Measurements from ENCODE around the gene PTDSS2.
"Not testable (repeated sequence)": the region's sequence is repeated elsewhere in the genome, so short reads cannot be mapped to it uniquely, and the experiment has no call there.

The PTDSS2 gene

GRCh38 chr11:516400-516799 is 66.3 kb downstream of the PTDSS2 start:
- Histone ChIP-seq H3K27ac (ENCODE audit: low read depth, low read length) (no peak overlapping the region), H2AFZ (ENCODE audit: low read length, unreplicated experiment) (no peak overlapping the region), H3K36me3 (ENCODE audit: insufficient read depth, low read length) (peaks cover 20% of the 10 kb centered on the region), H3K4me3 (ENCODE audit: low read depth, low read length) (no peak overlapping the region), H3K27me3 (ENCODE audit: insufficient read depth, low read length) (no peaks in the 10 kb centered on the region), H3K79me2 (ENCODE audit: control insufficient read depth, insufficient read depth, low read length, unreplicated experiment) (no peaks in the 10 kb centered on the region), H3K4me1 (ENCODE audit: control insufficient read depth, insufficient read depth, low read length, unreplicated experiment) (no peaks in the 10 kb centered on the region)

- H3K79me2 ChIP-seq (ENCODE audit: control insufficient read depth, insufficient read depth, low read length, unreplicated experiment); H3K4me3 ChIP-seq (ENCODE audit: low read depth, low read length); H3K4me1 ChIP-seq (ENCODE audit: control insufficient read depth, insufficient read depth, low read length, unreplicated experiment); H3K27ac ChIP-seq (ENCODE audit: low read depth, low read length); H3K27me3 ChIP-seq (ENCODE audit: insufficient read depth, low read length); H2AFZ ChIP-seq (ENCODE audit: low read length, unreplicated experiment): not testable (repeated sequence)
- H3K36me3 ChIP-seq (ENCODE audit: insufficient read depth, low read length): peaks cover 20% of the 10 kb centered on the region
Observed at GRCh38 chr11:516918-517685, 67.0 kb downstream of the PTDSS2 start.

GRCh38 chr11:518463-519202 is 68.6 kb downstream of the PTDSS2 start:
- peak overlapping the region; percentile 16 for H2AFZ ChIP-seq (ENCODE audit: low read length, unreplicated experiment)

GRCh38 chr11:520428-521176 is 70.5 kb downstream of the PTDSS2 start:
- H3K79me2 ChIP-seq (ENCODE audit: control insufficient read depth, insufficient read depth, low read length, unreplicated experiment): no peaks in the 10 kb centered on the region

More at GRCh38 chr11:518463-519202, 68.6 kb downstream of the PTDSS2 start:
- Histone ChIP-seq H3K4me1 (ENCODE audit: control insufficient read depth, insufficient read depth, low read length, unreplicated experiment) (no peaks in the 10 kb centered on the region), H3K4me3 (ENCODE audit: low read depth, low read length) (peak overlapping the region; percentile 64), H3K36me3 (ENCODE audit: insufficient read depth, low read length) (peaks cover 15% of the 10 kb centered on the region), H3K27ac (ENCODE audit: low read depth, low read length) (peak overlapping the region; percentile 58), H3K79me2 (ENCODE audit: control insufficient read depth, insufficient read depth, low read length, unreplicated experiment) (no peaks in the 10 kb centered on the region), H3K27me3 (ENCODE audit: insufficient read depth, low read length) (no peaks in the 10 kb centered on the region)

GRCh38 chr11:521177-521688 is 71.2 kb downstream of the PTDSS2 start:
- H3K36me3 ChIP-seq (ENCODE audit: insufficient read depth, low read length): no peaks in the 10 kb centered on the region
- H3K4me3 ChIP-seq (ENCODE audit: low read depth, low read length): no peak overlapping the region
- H3K27me3 ChIP-seq (ENCODE audit: insufficient read depth, low read length): no peaks in the 10 kb centered on the region
- H3K27ac ChIP-seq (ENCODE audit: low read depth, low read length): no peak overlapping the region
- no peaks in the 10 kb centered on the region for H3K79me2 ChIP-seq (ENCODE audit: control insufficient read depth, insufficient read depth, low read length, unreplicated experiment)
- no peaks in the 10 kb centered on the region for H3K4me1 ChIP-seq (ENCODE audit: control insufficient read depth, insufficient read depth, low read length, unreplicated experiment)
- H2AFZ ChIP-seq (ENCODE audit: low read length, unreplicated experiment): no peak overlapping the region

More at GRCh38 chr11:520428-521176, 70.5 kb downstream of the PTDSS2 start:
- no peak overlapping the region for H3K27ac ChIP-seq (ENCODE audit: low read depth, low read length)
- no peak overlapping the region for H3K4me3 ChIP-seq (ENCODE audit: low read depth, low read length)
- H3K27me3 ChIP-seq (ENCODE audit: insufficient read depth, low read length): no peaks in the 10 kb centered on the region
- no peaks in the 10 kb centered on the region for H3K4me1 ChIP-seq (ENCODE audit: control insufficient read depth, insufficient read depth, low read length, unreplicated experiment)
- peaks cover 4% of the 10 kb centered on the region for H3K36me3 ChIP-seq (ENCODE audit: insufficient read depth, low read length)
- no peak overlapping the region for H2AFZ ChIP-seq (ENCODE audit: low read length, unreplicated experiment)

GRCh38 chr11:526192-526591 is 76.1 kb downstream of the PTDSS2 start:
- Histone ChIP-seq H3K4me3 (ENCODE audit: low read depth, low read length) (no peak overlapping the region), H3K36me3 (ENCODE audit: insufficient read depth, low read length) (no peaks in the 10 kb centered on the region), H3K4me1 (ENCODE audit: control insufficient read depth, insufficient read depth, low read length, unreplicated experiment) (no peaks in the 10 kb centered on the region), H2AFZ (ENCODE audit: low read length, unreplicated experiment) (no peak overlapping the region), H3K79me2 (ENCODE audit: control insufficient read depth, insufficient read depth, low read length, unreplicated experiment) (no peaks in the 10 kb centered on the region), H3K27me3 (ENCODE audit: insufficient read depth, low read length) (no peaks in the 10 kb centered on the region), H3K27ac (ENCODE audit: low read depth, low read length) (no peak overlapping the region)

GRCh38 chr11:528166-528814 is 78.2 kb downstream of the PTDSS2 start:
- H3K27ac ChIP-seq (ENCODE audit: low read depth, low read length): no peak overlapping the region
- H3K36me3 ChIP-seq (ENCODE audit: insufficient read depth, low read length): 0 out of 2 replicates have a peak, but pooled peaks cover 3% of the 10 kb centered on the region
- H3K4me3 ChIP-seq (ENCODE audit: low read depth, low read length): no peak overlapping the region
- no peaks in the 10 kb centered on the region for H3K79me2 ChIP-seq (ENCODE audit: control insufficient read depth, insufficient read depth, low read length, unreplicated experiment)
- no peaks in the 10 kb centered on the region for H3K27me3 ChIP-seq (ENCODE audit: insufficient read depth, low read length)
- H2AFZ ChIP-seq (ENCODE audit: low read length, unreplicated experiment): no peak overlapping the region
- H3K4me1 ChIP-seq (ENCODE audit: control insufficient read depth, insufficient read depth, low read length, unreplicated experiment): no peaks in the 10 kb centered on the region

GRCh38 chr11:528815-529727 is 79.0 kb downstream of the PTDSS2 start:
- Histone ChIP-seq H3K27ac (ENCODE audit: low read depth, low read length) (no peak overlapping the region), H2AFZ (ENCODE audit: low read length, unreplicated experiment) (no peak overlapping the region), H3K36me3 (ENCODE audit: insufficient read depth, low read length) (0 out of 2 replicates have a peak, but pooled peaks cover 6% of the 10 kb centered on the region), H3K27me3 (ENCODE audit: insufficient read depth, low read length) (no peaks in the 10 kb centered on the region), H3K4me3 (ENCODE audit: low read depth, low read length) (no peak overlapping the region), H3K4me1 (ENCODE audit: control insufficient read depth, insufficient read depth, low read length, unreplicated experiment) (no peaks in the 10 kb centered on the region), H3K79me2 (ENCODE audit: control insufficient read depth, insufficient read depth, low read length, unreplicated experiment) (peaks cover 7% of the 10 kb centered on the region)

- Histone ChIP-seq H3K27ac (ENCODE audit: low read depth, low read length) (no peak overlapping the region), H3K4me1 (ENCODE audit: control insufficient read depth, insufficient read depth, low read length, unreplicated experiment) (no peaks in the 10 kb centered on the region), H3K4me3 (ENCODE audit: low read depth, low read length) (no peak overlapping the region), H2AFZ (ENCODE audit: low read length, unreplicated experiment) (no peak overlapping the region), H3K79me2 (ENCODE audit: control insufficient read depth, insufficient read depth, low read length, unreplicated experiment) (peaks cover 15% of the 10 kb centered on the region), H3K27me3 (ENCODE audit: insufficient read depth, low read length) (no peaks in the 10 kb centered on the region), H3K36me3 (ENCODE audit: insufficient read depth, low read length) (0 out of 2 replicates have a peak, but pooled peaks cover 6% of the 10 kb centered on the region)
Observed at GRCh38 chr11:529728-530411, 79.8 kb downstream of the PTDSS2 start.
